H1 (cell line): ENCODE measurements around the gene PTPRD. TPM values are rescaled to one million over a fixed set of nuclear protein-coding genes. Genes with fewer than 3 reads are reported as not detected.

Experiments used
- CTCF ChIP-seq, 3 experiments: IDR thresholded peaks; 1 replicate in 2 of 3; 2 replicates in 1 of 3; pipeline versions ENCODE4 v1.5.1 to v1.6.1; 2011; ENCODE audit warnings: low read length in 3 of 3, mild to moderate bottlenecking in 3 of 3, inconsistent platforms in 2 of 3, low read depth in 1 of 3, moderate library complexity in 1 of 3; ENCODE audit not compliant: insufficient read depth in 1 of 3; ENCODE audit errors: control extremely low read depth in 1 of 3
- GABPA ChIP-seq: IDR thresholded peaks from 2 replicates; pipeline ENCODE4 v1.6.1; 2011; ENCODE audit warnings: mild to moderate bottlenecking, low read length, moderate library complexity, borderline replicate concordance; ENCODE audit not compliant: insufficient read depth
- SAP30 ChIP-seq: fragments of 300-600 bp; sonication (generic); IDR thresholded peaks from 2 replicates; pipeline ENCODE4 v1.7.1; 2012; ENCODE audit warnings: low read length, moderate library complexity, mild to moderate bottlenecking, inconsistent platforms; ENCODE audit not compliant: insufficient read depth, insufficient replicate concordance
- TEAD4 ChIP-seq: IDR thresholded peaks from 2 replicates; pipeline ENCODE4 v1.6.1; 2012; ENCODE audit warnings: low read depth, low read length, inconsistent platforms, mixed read lengths
- polyA plus RNA-seq, 7 experiments: library from polyadenylated mRNA; depleted of rRNA in 3 of 7; stranded (reverse) in 5 of 7; unstranded in 2 of 7; fragments of >200 nt in 5 of 7; fragments of 200-250 nt in 2 of 7; gene quantifications; 1 replicate in 5 of 7; 2 replicates in 1 of 7; 4 replicates in 1 of 7; pipeline versions ENCODE4 v1.2.1 to v1.2.3, GENCODE V29; 2011 to 2013; ENCODE audit warnings: missing spikeins in 2 of 7, mixed read lengths in 2 of 7
- total RNA-seq: library from RNA; stranded (reverse); fragmentation: NEBNext Ultra II Directional; extraction: Animal tissue kit (Norgen Biotek cat#: 25700); gene quantifications from 2 replicates; pipeline ENCODE4 v1.2.1, GENCODE V29; 2021

The PTPRD gene
- total and polyA plus RNA-seq, 2 of the 8 experiments (the other 6 are each of a cell fraction or from before 2014, with no cell fraction given): 17.2 to 77.0 TPM

GRCh38 chr9:8437876-8438275 is 2174.9 kb downstream of the PTPRD start (continued):
- TF ChIP-seq GABPA: no peak
- TF ChIP-seq SAP30: no peak
- TF ChIP-seq CTCF (IDR thresholded peaks at IDR 0.05; ENCODE audit: control extremely low read depth in 1 of 3, insufficient read depth in 1 of 3, low read depth in 1 of 3, low read length in 3 of 3): no peak
- TF ChIP-seq TEAD4: no peak
- TF ChIP-seq, all 59 proteins: peak for 0
